Testis (tissue), 2 donors: ENCODE results near the gene DNAJB5.

Source experiments
- POLR2A ChIP-seq: fragments of 450-650 bp; IDR thresholded peaks from one replicate; pipeline ENCODE4 v1.6.1; 2017; ENCODE audit warnings: antibody characterized with exemption, mild to moderate bottlenecking, moderate library complexity
- TF ChIP-seq, protein P1 (sequence below), 3 experiments: fragments of 450-650 bp in 2 of 3; fragments of 200-600 bp in 1 of 3; sonication (generic) in 1 of 3; IDR thresholded peaks; one replicate each; pipeline ENCODE4 v1.5.1; 2016 to 2019; ENCODE audit warnings: antibody characterized with exemption in 3 of 3, mild to moderate bottlenecking in 2 of 3, moderate library complexity in 1 of 3

DNA sequence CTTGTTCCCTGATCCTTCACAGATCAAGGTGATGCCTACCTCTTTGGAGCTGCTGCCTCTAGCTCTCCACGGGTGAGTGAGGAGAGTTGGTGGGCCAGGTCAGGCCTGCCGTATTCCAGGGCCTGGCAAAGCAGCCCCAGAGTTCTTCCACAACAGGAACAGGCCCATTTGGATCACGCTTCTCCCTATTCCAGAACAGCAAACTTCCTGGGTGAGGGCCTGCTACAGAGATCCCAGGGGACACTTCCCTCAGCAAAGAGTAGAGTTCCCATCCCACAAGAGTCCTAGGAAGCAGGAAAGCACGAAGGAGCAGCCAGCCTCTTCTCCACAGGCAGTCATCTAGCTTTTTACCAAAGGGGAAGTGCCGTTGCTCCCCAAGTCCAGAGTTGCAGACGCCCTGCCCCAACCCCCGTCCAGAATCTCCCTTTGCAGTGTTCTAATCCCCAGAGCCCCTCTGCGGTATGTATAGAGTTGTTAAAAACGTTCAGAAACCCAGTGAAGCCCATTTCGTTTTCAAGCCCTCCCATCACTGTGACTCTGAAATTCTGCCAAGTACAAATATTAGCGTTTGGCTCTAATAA, 9.3 kb upstream of the DNAJB5 start:
- TF ChIP-seq, protein P1, sequence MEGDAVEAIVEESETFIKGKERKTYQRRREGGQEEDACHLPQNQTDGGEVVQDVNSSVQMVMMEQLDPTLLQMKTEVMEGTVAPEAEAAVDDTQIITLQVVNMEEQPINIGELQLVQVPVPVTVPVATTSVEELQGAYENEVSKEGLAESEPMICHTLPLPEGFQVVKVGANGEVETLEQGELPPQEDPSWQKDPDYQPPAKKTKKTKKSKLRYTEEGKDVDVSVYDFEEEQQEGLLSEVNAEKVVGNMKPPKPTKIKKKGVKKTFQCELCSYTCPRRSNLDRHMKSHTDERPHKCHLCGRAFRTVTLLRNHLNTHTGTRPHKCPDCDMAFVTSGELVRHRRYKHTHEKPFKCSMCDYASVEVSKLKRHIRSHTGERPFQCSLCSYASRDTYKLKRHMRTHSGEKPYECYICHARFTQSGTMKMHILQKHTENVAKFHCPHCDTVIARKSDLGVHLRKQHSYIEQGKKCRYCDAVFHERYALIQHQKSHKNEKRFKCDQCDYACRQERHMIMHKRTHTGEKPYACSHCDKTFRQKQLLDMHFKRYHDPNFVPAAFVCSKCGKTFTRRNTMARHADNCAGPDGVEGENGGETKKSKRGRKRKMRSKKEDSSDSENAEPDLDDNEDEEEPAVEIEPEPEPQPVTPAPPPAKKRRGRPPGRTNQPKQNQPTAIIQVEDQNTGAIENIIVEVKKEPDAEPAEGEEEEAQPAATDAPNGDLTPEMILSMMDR (IDR thresholded peaks at IDR 0.05) = no peak
- TF ChIP-seq POLR2A = no peak
